ENCODE measurements around the gene TANC1. TPM values are rescaled to one million over a fixed set of nuclear protein-coding genes. Genes with fewer than 3 reads are reported as not detected.

The TANC1 gene
- total RNA-seq, 4 donors from 2014 or later = 34.5 to 125 (median 47.0) TPM

- no peak for TF ChIP-seq POLR2AphosphoS5 (IDR thresholded peaks at IDR 0.05)
- no peak for TF ChIP-seq CTCF (IDR thresholded peaks at IDR 0.05)
- no peak for TF ChIP-seq POLR2A (IDR thresholded peaks at IDR 0.05)
- TF ChIP-seq EP300 (IDR thresholded peaks at IDR 0.05; ENCODE audit: low read depth) = no peak
- Histone ChIP-seq H3K27me3 (no peaks in the 10 kb centered on the region), H3K9me3 (no peaks in the 10 kb centered on the region), H3K27ac (no peak overlapping the region), H3K4me1 (peaks cover 9 to 54% (median 18%) of the 10 kb centered on the region in 4 donors), H3K36me3 (no peaks in the 10 kb centered on the region), H3K4me3 (no peak overlapping the region)
- no peak for DNase-seq
- intact Hi-C loops (cut with DNase I; ENCODE audit: low total_unique reads) = no loop called here
- in situ Hi-C loops (cut with MboI; ENCODE audit: low pct_ligation_motif_present in 1 of 4, low pct_unique_long_range_greater_than_20kb in 1 of 4, low sequenced_read_pairs in 3 of 4) = no loop called here
- WGBS, 2 donors (ENCODE audit: low coverage in 1 of 2) = 47 to 63% methylated on average over 8 to 11 of the region's 11 CpGs
Observed at GRCh38 chr2:159045545-159046454, 77.4 kb downstream of the TANC1 start.

GRCh38 chr2:159046966-159047365 lies 78.5 kb downstream of the TANC1 start:
- DNase-seq = no peak
- Histone ChIP-seq H3K27ac (peak overlapping the region in 2 of 4 donors; percentile 15 to 18), H3K4me3 (no peak overlapping the region), H3K36me3 (no peaks in the 10 kb centered on the region), H3K27me3 (no peaks in the 10 kb centered on the region), H3K9me3 (no peaks in the 10 kb centered on the region), H3K4me1 (peaks cover 12 to 64% (median 20%) of the 10 kb centered on the region in 4 donors)
- in situ Hi-C loops (cut with MboI; ENCODE audit: low pct_ligation_motif_present in 1 of 4, low pct_unique_long_range_greater_than_20kb in 1 of 4, low sequenced_read_pairs in 3 of 4) = no loop called here
- 54% methylated on average over 1 of the region's 1 CpG; no CpG with 5 or more reads in 1 of the 2 donors for WGBS, 2 donors (ENCODE audit: low coverage in 1 of 2)
- intact Hi-C loops (cut with DNase I; ENCODE audit: low total_unique reads) = no loop called here
- TF ChIP-seq POLR2AphosphoS5 (IDR thresholded peaks at IDR 0.05) (no peak), EP300 (IDR thresholded peaks at IDR 0.05; ENCODE audit: low read depth) (no peak), POLR2A (IDR thresholded peaks at IDR 0.05) (no peak), CTCF (IDR thresholded peaks at IDR 0.05) (no peak)

GRCh38 chr2:159050426-159050825 lies 82.0 kb downstream of the TANC1 start:
- DNase-seq = no peak
- Histone ChIP-seq H3K27ac (no peak overlapping the region), H3K4me3 (no peak overlapping the region), H3K27me3 (no peaks in the 10 kb centered on the region), H3K36me3 (no peaks in the 10 kb centered on the region), H3K4me1 (peaks cover 8 to 54% (median 24%) of the 10 kb centered on the region in 4 donors), H3K9me3 (no peaks in the 10 kb centered on the region)
- intact Hi-C loops (cut with DNase I; ENCODE audit: low total_unique reads) (no loop called here), in situ Hi-C loops (cut with MboI; ENCODE audit: low pct_ligation_motif_present in 1 of 4, low pct_unique_long_range_greater_than_20kb in 1 of 4, low sequenced_read_pairs in 3 of 4) (no loop called here)
- no peak for TF ChIP-seq CTCF (IDR thresholded peaks at IDR 0.05)
- no peak for TF ChIP-seq POLR2AphosphoS5 (IDR thresholded peaks at IDR 0.05)
- no peak for TF ChIP-seq EP300 (IDR thresholded peaks at IDR 0.05; ENCODE audit: low read depth)
- TF ChIP-seq POLR2A (IDR thresholded peaks at IDR 0.05) = no peak
- WGBS, 2 donors (ENCODE audit: low coverage in 1 of 2) = 84 to 100% methylated on average over 1 of the region's 1 CpG

- no peaks in the 10 kb centered on the region for H3K36me3 ChIP-seq
- H3K9me3 ChIP-seq = no peaks in the 10 kb centered on the region
- H3K27me3 ChIP-seq = no peaks in the 10 kb centered on the region
- TF ChIP-seq EP300 (IDR thresholded peaks at IDR 0.05; ENCODE audit: low read depth) = no peak
- TF ChIP-seq CTCF (IDR thresholded peaks at IDR 0.05) = no peak
- no peak for TF ChIP-seq POLR2AphosphoS5 (IDR thresholded peaks at IDR 0.05)
- no peak for TF ChIP-seq POLR2A (IDR thresholded peaks at IDR 0.05)
- 92 to 94% methylated on average over 3 of the region's 3 CpGs for WGBS, 2 donors (ENCODE audit: low coverage in 1 of 2)
- no peak overlapping the region for H3K27ac ChIP-seq
- peaks cover 8 to 50% (median 22%) of the 10 kb centered on the region in 4 donors for H3K4me1 ChIP-seq
- no peak for DNase-seq
- in situ Hi-C loops (cut with MboI; ENCODE audit: low pct_ligation_motif_present in 1 of 4, low pct_unique_long_range_greater_than_20kb in 1 of 4, low sequenced_read_pairs in 3 of 4) (no loop called here), intact Hi-C loops (cut with DNase I; ENCODE audit: low total_unique reads) (no loop called here)
- no peak overlapping the region for H3K4me3 ChIP-seq
Observed at GRCh38 chr2:159051133-159051532, 82.7 kb downstream of the TANC1 start.

Measured in transverse colon (tissue), 4 donors.